ENCODE results near the gene CNTNAP5. TPM values are rescaled to one million over a fixed set of nuclear protein-coding genes. Genes with fewer than 3 reads are reported as not detected.

CNTNAP5 gene
- 0.37 TPM for polyA plus RNA-seq (2013, experiment 1 of 2)
- polyA plus RNA-seq (2013, experiment 2 of 2), result 0.10 TPM

GRCh38 chr2:124025171-124025580 is at the start of gene CNTNAP5:
Gene CNTNAP5, plus strand, starts transcription at chr2:124025287. Its CDS starts 364 bp downstream, at chr2:124025651.
- 0 to 1% methylated on average over 16 to 33 of the region's 37 CpGs for WGBS, 2 experiments (ENCODE audit: insufficient coverage in 2 of 2)
- Histone ChIP-seq H3K9me3 (ENCODE audit: control insufficient read depth, low read length) (no peaks in the 10 kb centered on the region), H3K4me1 (ENCODE audit: control insufficient read depth, insufficient read depth, low read length, poor library complexity, severe bottlenecking) (no peaks in the 10 kb centered on the region), H3K36me3 (ENCODE audit: control insufficient read depth, insufficient read depth, low read length) (no peaks in the 10 kb centered on the region), H3K27ac (ENCODE audit: low read depth, low read length, severe bottlenecking) (no peak within 1 kb of the TSS), H3K4me3 (ENCODE audit: extremely low read depth, insufficient read depth, low read length, poor library complexity, severe bottlenecking) (peak within 1 kb of the TSS; percentile 35)

DNA sequence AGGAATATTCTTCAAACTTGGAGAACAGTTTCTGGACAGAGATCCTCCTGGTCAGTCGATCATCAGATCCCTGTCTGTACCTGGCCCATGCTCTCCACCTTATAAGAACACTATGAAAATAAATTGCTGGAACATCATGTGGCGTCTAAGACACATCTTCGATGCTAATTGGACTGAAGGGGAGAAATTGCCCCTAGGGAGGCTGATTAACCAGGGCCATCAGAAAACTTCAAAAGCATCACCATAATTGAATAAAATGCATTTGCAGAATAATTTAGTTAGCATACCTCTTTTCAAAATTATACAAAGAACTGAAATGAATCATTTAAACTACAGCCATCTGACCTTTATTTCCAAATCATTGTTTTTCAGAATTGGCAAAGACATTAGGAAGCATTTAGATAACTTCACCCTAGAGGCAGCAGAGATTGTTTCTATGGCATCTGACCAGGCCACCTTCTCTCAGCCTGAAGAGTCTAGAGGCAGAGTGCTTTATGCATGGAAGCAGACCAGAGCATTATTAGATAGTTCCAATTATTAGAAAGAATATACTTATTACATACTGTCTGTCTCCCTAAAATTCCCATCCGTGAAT is 48.9 kb upstream of the CNTNAP5 start:
- Histone ChIP-seq H3K4me1 (ENCODE audit: control insufficient read depth, insufficient read depth, low read length, poor library complexity, severe bottlenecking) (no peaks in the 10 kb centered on the region), H3K4me3 (ENCODE audit: extremely low read depth, insufficient read depth, low read length, poor library complexity, severe bottlenecking) (no peak overlapping the region), H3K9me3 (ENCODE audit: control insufficient read depth, low read length) (no peaks in the 10 kb centered on the region), H3K36me3 (ENCODE audit: control insufficient read depth, insufficient read depth, low read length) (no peaks in the 10 kb centered on the region), H3K27ac (ENCODE audit: low read depth, low read length, severe bottlenecking) (no peak overlapping the region)
- WGBS, 2 experiments (ENCODE audit: insufficient coverage in 2 of 2), result 80% methylated on average over 1 of the region's 4 CpGs; no CpG with 5 or more reads in 1 of the 2 experiments

DNA sequence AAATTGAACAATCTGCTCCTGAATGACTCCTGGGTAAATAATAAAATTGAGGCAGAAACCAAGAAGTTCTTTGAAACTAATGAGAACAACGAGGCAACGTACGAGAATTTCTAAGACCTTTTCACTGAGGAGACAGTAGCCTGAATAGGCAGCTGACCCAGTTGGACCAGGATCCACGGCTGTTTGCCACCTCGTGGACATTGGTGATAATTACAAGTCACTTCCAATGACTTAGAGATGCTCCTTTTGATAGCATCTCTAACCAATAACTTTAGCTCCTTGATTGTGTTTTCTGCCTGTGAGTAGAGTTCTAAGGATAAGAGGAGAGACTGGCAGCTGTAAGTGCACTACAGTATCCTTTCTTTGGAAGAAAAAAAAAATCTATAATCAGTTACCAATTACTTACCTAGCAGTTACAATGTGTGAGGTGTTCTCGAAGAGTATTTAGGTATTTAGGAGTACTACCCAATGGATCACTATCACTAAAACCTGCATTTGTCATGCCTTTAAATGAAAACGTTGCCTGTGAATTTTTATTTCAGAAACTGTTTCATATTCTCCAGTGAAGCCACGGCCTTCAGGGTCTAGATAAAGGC is 31.3 kb upstream of the CNTNAP5 start:
- H3K4me3 ChIP-seq (ENCODE audit: extremely low read depth, insufficient read depth, low read length, poor library complexity, severe bottlenecking), result no peak overlapping the region
- no peak overlapping the region for H3K27ac ChIP-seq (ENCODE audit: low read depth, low read length, severe bottlenecking)
- WGBS, 2 experiments (ENCODE audit: insufficient coverage in 2 of 2), result 29 to 43% methylated on average over 4 to 6 of the region's 8 CpGs
- H3K9me3 ChIP-seq (ENCODE audit: control insufficient read depth, low read length), result no peaks in the 10 kb centered on the region
- H3K4me1 ChIP-seq (ENCODE audit: control insufficient read depth, insufficient read depth, low read length, poor library complexity, severe bottlenecking), result no peaks in the 10 kb centered on the region
- H3K36me3 ChIP-seq (ENCODE audit: control insufficient read depth, insufficient read depth, low read length), result no peaks in the 10 kb centered on the region

DNA sequence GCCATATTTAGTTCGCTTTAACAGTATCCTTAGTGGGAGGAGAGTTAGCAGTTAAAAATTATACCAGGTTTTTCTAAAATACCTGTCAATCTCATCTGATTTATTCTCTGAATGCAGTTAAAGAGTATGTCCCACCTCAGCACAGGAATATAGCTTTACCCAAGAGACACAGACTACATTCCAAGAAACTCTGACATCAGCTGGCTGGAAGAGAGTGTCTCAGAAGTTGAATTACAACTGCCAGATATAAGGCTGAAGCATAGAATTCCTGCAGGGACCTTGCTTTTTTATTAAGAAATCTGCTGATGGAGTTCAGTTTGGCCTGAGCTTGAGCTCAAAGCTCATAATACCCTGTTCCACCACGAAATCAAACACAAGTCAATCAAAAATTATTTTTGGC is 25.4 kb upstream of the CNTNAP5 start:
- no peaks in the 10 kb centered on the region for H3K4me1 ChIP-seq (ENCODE audit: control insufficient read depth, insufficient read depth, low read length, poor library complexity, severe bottlenecking)
- H3K27ac ChIP-seq (ENCODE audit: low read depth, low read length, severe bottlenecking), result no peak overlapping the region
- no peaks in the 10 kb centered on the region for H3K36me3 ChIP-seq (ENCODE audit: control insufficient read depth, insufficient read depth, low read length)
- H3K4me3 ChIP-seq (ENCODE audit: extremely low read depth, insufficient read depth, low read length, poor library complexity, severe bottlenecking), result no peak overlapping the region
- no peaks in the 10 kb centered on the region for H3K9me3 ChIP-seq (ENCODE audit: control insufficient read depth, low read length)
- WGBS, 2 experiments (ENCODE audit: insufficient coverage in 2 of 2), result no CpG with 5 or more reads among the region's 2 CpGs

DNA sequence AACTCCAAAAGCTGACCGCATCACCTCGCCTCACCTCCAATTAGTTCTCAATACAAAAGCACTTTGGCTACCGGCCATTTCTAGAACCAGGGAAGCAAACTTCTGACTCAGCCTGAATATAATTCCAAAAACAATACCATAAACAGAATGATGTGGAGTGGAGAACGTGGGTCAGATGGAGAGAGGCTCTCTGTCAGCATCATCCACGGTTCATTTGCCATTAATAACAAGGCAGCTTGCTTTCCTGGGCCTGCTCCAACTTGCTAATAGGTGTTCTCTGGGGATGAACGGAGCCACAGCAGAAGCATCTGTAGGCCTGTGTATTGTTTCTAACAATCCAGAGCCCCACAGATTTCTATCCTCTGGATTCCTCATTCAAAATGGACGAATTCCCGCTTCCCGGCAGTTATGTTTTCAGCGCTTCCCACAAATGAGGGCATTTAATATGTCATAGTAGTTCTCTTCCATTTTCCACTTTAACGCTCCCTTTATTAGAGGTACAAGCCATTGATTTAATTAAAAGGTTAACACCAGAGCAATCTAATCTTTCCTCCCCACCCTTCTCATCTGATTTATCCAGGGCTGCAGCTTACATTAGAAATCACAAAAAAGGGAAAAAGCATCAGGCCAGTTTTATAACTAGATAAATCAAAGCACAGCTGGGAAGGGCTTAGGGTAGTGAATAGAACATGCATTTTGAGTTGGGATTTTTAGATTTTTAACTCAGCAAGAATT is 23.2 kb upstream of the CNTNAP5 start:
- H3K4me3 ChIP-seq (ENCODE audit: extremely low read depth, insufficient read depth, low read length, poor library complexity, severe bottlenecking), result no peak overlapping the region
- no peaks in the 10 kb centered on the region for H3K4me1 ChIP-seq (ENCODE audit: control insufficient read depth, insufficient read depth, low read length, poor library complexity, severe bottlenecking)
- H3K36me3 ChIP-seq (ENCODE audit: control insufficient read depth, insufficient read depth, low read length), result no peaks in the 10 kb centered on the region
- H3K27ac ChIP-seq (ENCODE audit: low read depth, low read length, severe bottlenecking), result no peak overlapping the region
- WGBS, 2 experiments (ENCODE audit: insufficient coverage in 2 of 2), result 83 to 100% methylated on average over 1 of the region's 11 CpGs
- no peaks in the 10 kb centered on the region for H3K9me3 ChIP-seq (ENCODE audit: control insufficient read depth, low read length)

GRCh38 chr2:124018890-124019289 is 6.2 kb upstream of the CNTNAP5 start:
- Histone ChIP-seq H3K36me3 (ENCODE audit: control insufficient read depth, insufficient read depth, low read length) (no peaks in the 10 kb centered on the region), H3K4me3 (ENCODE audit: extremely low read depth, insufficient read depth, low read length, poor library complexity, severe bottlenecking) (no peak overlapping the region), H3K27ac (ENCODE audit: low read depth, low read length, severe bottlenecking) (no peak overlapping the region), H3K9me3 (ENCODE audit: control insufficient read depth, low read length) (no peaks in the 10 kb centered on the region), H3K4me1 (ENCODE audit: control insufficient read depth, insufficient read depth, low read length, poor library complexity, severe bottlenecking) (no peaks in the 10 kb centered on the region)

GRCh38 chr2:124024561-124025170 is 421 bp upstream of the CNTNAP5 start:
- Histone ChIP-seq H3K27ac (ENCODE audit: low read depth, low read length, severe bottlenecking) (no peak overlapping the region), H3K36me3 (ENCODE audit: control insufficient read depth, insufficient read depth, low read length) (no peaks in the 10 kb centered on the region), H3K4me1 (ENCODE audit: control insufficient read depth, insufficient read depth, low read length, poor library complexity, severe bottlenecking) (no peaks in the 10 kb centered on the region), H3K4me3 (ENCODE audit: extremely low read depth, insufficient read depth, low read length, poor library complexity, severe bottlenecking) (peak overlapping the region; percentile 35), H3K9me3 (ENCODE audit: control insufficient read depth, low read length) (no peaks in the 10 kb centered on the region)
- WGBS, 2 experiments (ENCODE audit: insufficient coverage in 2 of 2), result 1% methylated on average over 21 to 22 of the region's 36 CpGs

DNA sequence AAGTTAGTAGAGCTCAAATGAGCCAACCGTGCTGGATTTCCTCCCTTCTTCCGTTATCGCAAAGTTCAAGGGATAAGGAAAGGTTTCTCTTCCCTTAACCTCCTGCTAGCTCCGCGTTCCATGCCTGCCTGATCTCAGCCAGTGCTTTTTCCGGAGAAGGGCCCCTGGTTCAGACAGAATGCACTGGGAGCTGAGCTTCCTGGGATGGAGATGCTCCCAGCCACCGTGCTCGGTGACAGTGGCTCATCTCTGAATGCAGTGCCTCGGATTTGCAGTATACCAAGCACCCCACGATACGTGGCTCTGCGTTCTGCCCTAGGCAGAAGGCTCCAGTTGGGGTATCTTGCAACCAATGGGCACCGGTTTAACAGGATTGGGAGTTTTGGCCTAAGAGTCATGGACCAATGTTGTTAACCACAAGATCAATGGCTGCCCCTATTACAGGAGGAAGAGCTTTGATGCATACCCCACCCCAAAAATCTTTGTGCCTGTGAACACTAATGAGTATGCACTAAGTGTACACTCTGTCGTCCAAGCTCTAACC is 876 bp downstream of the CNTNAP5 start:
- Histone ChIP-seq H3K27ac (ENCODE audit: low read depth, low read length, severe bottlenecking) (no peak overlapping the region), H3K36me3 (ENCODE audit: control insufficient read depth, insufficient read depth, low read length) (no peaks in the 10 kb centered on the region), H3K4me1 (ENCODE audit: control insufficient read depth, insufficient read depth, low read length, poor library complexity, severe bottlenecking) (no peaks in the 10 kb centered on the region), H3K9me3 (ENCODE audit: control insufficient read depth, low read length) (no peaks in the 10 kb centered on the region), H3K4me3 (ENCODE audit: extremely low read depth, insufficient read depth, low read length, poor library complexity, severe bottlenecking) (no peak overlapping the region)
- WGBS, 2 experiments (ENCODE audit: insufficient coverage in 2 of 2), result 48 to 51% methylated on average over 11 to 14 of the region's 14 CpGs

DNA sequence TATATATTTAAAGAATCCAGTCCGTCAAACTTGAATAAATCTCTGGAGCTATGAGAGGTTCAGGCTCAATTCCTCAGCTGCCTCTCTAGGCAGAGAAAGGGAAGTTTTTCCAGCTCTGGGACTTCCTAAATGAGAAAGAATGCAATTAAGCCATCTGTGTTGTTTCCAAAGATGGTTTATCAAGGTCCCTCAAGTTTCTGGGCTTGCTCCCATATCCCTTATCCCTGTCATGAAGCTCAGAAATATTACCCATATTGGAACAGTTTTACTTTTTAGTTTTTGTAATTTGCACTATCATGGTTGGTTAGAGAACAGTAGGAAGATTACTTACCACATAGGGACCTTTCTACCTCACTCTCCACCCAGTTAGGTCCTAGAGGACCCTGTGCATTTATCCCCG is 1.4 kb downstream of the CNTNAP5 start:
- Histone ChIP-seq H3K9me3 (ENCODE audit: control insufficient read depth, low read length) (no peaks in the 10 kb centered on the region), H3K27ac (ENCODE audit: low read depth, low read length, severe bottlenecking) (no peak overlapping the region), H3K36me3 (ENCODE audit: control insufficient read depth, insufficient read depth, low read length) (no peaks in the 10 kb centered on the region), H3K4me3 (ENCODE audit: extremely low read depth, insufficient read depth, low read length, poor library complexity, severe bottlenecking) (no peak overlapping the region), H3K4me1 (ENCODE audit: control insufficient read depth, insufficient read depth, low read length, poor library complexity, severe bottlenecking) (no peaks in the 10 kb centered on the region)
- 100% methylated on average over 2 of the region's 2 CpGs; no CpG with 5 or more reads in 1 of the 2 experiments for WGBS, 2 experiments (ENCODE audit: insufficient coverage in 2 of 2)

- Histone ChIP-seq H3K27ac (ENCODE audit: low read depth, low read length, severe bottlenecking) (no peak overlapping the region), H3K9me3 (ENCODE audit: control insufficient read depth, low read length) (no peaks in the 10 kb centered on the region), H3K4me3 (ENCODE audit: extremely low read depth, insufficient read depth, low read length, poor library complexity, severe bottlenecking) (no peak overlapping the region), H3K4me1 (ENCODE audit: control insufficient read depth, insufficient read depth, low read length, poor library complexity, severe bottlenecking) (no peaks in the 10 kb centered on the region), H3K36me3 (ENCODE audit: control insufficient read depth, insufficient read depth, low read length) (no peaks in the 10 kb centered on the region)
- WGBS, 2 experiments (ENCODE audit: insufficient coverage in 2 of 2), result no CpG with 5 or more reads among the region's 4 CpGs
Observed at GRCh38 chr2:124027182-124027581, 2.1 kb downstream of the CNTNAP5 start.
